Skeletal muscle satellite cell (primary cell): ENCODE results near the gene KIF5A.
"Not testable (repeated sequence)": the region's sequence is repeated elsewhere in the genome, so short reads cannot be mapped to it uniquely, and the experiment has no call there.

ENCODE experiments used
- H3K27me3 ChIP-seq: 2 replicates; pipeline ENCODE4 v1.7.0; 2013; ENCODE audit warnings: low read length; ENCODE audit not compliant: control insufficient read depth, insufficient read depth
- H3K36me3 ChIP-seq: 2 replicates; pipeline ENCODE4 v1.7.0; 2013; ENCODE audit warnings: mild to moderate bottlenecking, control low read depth, low read length; ENCODE audit not compliant: insufficient read depth
- H3K4me1 ChIP-seq: 2 replicates; pipeline ENCODE4 v1.7.0; 2013; ENCODE audit warnings: low read length; ENCODE audit not compliant: control insufficient read depth, insufficient read depth
- H3K4me2 ChIP-seq: 2 replicates; pipeline ENCODE4 v1.7.0; 2013; ENCODE audit warnings: mild to moderate bottlenecking, low read length
- H3K4me3 ChIP-seq: 2 replicates; pipeline ENCODE4 v1.7.0; 2013; ENCODE audit warnings: low read length
- H3K9ac ChIP-seq: 2 replicates; pipeline ENCODE4 v1.7.0; 2013; ENCODE audit warnings: mild to moderate bottlenecking, low read depth, low read length, moderate library complexity
- H3K9me3 ChIP-seq: replicated peaks from 2 replicates; pipeline ENCODE4 v1.7.0; 2013; ENCODE audit warnings: mild to moderate bottlenecking, control low read depth, low read length

Gene KIF5A

DNA sequence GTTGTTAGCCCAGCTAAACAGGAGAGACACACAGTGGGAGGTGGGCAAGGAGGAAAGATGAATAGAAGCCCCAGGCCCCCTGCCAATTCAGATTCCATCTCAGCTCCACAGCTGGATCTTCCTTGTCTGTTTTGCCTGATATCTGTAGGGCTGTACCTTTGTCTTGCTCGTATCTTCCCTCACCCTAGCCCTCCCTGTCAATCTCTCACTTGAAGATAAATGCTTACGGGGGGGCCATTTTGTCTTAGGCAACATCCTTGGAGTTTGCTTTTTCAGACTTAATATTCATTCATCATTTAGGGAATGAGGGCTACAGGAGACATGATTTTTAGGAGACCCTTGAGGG is 2.4 kb downstream of the KIF5A start:
- no peak overlapping the region for H3K4me2 ChIP-seq
- no peak overlapping the region for H3K9ac ChIP-seq
- H3K4me3 ChIP-seq = no peak overlapping the region
- peaks cover 50% of the 10 kb centered on the region for H3K27me3 ChIP-seq
- H3K4me1 ChIP-seq = peaks cover 12% of the 10 kb centered on the region
- H3K9me3 ChIP-seq = no peaks in the 10 kb centered on the region
- no peaks in the 10 kb centered on the region for H3K36me3 ChIP-seq

DNA sequence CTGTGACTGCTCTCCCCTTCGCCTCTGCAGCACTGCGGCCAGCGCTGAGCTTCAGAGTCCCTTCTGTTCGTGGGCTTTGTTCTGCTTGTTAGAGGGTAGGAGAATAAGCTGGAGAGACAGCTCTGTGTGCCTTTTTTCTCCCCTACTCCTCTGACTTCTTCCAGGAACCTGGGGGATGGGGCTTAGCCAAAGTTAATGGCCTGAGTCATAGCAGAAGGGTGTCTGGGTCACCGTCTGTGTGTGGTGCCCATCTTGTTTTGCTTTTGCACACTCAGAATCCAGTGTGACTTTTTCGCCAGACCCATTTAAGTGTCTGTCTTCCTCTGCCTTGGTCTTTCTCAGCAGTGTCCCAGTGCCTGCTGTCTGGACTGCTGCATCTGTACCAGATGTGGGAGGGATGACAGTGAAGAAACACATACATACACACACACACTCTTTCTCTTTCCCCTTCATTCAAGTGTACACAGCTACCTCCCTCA is 3.0 kb downstream of the KIF5A start:
- H3K4me3 ChIP-seq = no peak overlapping the region
- H3K4me1 ChIP-seq = peaks cover 12% of the 10 kb centered on the region
- H3K9me3 ChIP-seq = no peaks in the 10 kb centered on the region
- H3K9ac ChIP-seq = no peak overlapping the region
- no peak overlapping the region for H3K4me2 ChIP-seq
- H3K36me3 ChIP-seq = no peaks in the 10 kb centered on the region
- H3K27me3 ChIP-seq = peaks cover 50% of the 10 kb centered on the region

DNA sequence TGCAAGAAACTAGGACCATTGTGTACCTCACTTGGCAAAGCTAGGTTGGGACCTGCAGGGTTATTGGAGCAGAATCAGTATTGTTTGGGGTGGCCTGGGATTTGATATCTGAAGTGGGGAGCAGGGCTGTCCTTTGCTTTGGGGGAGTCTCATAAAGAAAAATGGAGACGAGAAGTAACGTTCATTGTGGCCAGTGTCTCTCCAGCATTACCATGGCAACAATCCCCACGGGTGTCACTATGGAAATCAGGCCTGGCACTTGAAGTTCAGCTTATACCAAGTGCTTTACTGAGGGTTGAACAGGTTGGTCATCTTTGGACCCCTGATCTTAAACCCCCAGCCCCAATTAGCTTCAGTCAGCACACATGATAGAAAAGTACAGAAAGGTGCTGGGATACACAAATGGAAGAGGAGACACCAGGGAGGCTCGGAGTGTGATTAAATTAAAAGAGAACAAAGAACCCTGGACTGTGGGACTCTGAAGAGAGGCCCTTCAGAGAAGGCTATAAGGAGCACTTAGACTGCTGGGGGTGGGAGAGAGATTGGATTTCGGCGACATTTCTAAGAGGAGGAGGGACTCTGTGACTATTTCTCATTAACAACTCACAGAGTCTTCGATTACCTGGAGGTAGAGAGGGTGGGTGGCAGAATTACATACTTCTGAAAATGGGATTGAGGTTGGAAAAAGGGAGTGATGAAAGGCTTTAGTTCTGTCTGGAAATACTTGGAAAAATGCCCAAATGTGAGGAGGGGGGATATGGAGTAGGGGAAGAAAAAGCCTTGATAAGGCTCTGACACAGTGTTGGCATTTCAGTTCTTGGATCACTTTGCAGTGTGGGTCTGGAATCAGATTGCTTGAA is 3.7 kb downstream of the KIF5A start:
- Histone ChIP-seq H3K9ac (no peak overlapping the region), H3K4me1 (peaks cover 12% of the 10 kb centered on the region), H3K36me3 (no peaks in the 10 kb centered on the region), H3K4me3 (no peak overlapping the region), H3K9me3 (no peaks in the 10 kb centered on the region), H3K4me2 (no peak overlapping the region), H3K27me3 (peaks cover 46% of the 10 kb centered on the region)

DNA sequence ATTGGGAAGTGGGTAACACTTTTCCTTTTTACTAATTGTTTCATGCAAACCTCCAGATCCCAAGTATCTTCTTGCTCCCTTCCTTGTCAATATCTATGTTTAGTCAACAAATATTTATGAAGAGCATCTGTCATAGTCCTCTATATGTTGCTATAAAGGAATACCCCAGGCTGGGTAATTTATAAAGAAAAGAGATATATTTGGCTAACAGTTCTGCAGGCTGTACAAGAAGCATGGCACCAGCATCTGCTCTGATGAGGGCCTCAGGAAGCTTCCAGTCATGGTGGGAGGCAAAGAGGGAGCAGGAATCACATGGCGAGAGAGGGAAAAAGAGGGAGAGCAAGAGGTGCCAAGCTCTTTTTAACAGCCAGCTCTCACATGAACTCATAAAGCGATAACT is 4.6 kb downstream of the KIF5A start:
- Histone ChIP-seq H3K9ac (no peak overlapping the region), H3K36me3 (no peaks in the 10 kb centered on the region), H3K9me3 (no peaks in the 10 kb centered on the region), H3K4me3 (no peak overlapping the region), H3K27me3 (peaks cover 37% of the 10 kb centered on the region), H3K4me1 (peaks cover 12% of the 10 kb centered on the region), H3K4me2 (no peak overlapping the region)

DNA sequence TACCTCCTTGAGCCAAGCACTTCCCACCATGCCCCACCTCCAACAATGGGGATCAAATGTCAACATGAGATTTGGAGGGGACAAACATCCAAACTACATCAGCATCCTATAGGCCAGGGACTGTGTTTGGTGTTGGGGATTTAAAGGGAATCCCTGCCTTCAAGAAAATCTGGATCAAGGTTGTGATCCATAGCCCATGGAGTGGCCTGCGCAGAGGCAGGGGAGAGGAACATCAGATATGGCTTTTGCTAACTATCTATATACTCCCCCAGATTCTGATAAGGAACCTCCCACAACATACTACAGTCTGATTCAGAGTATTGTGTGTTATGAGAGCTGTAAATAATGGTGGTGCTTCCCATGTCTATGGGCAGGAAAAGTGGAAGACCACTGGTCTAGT is 5.1 kb downstream of the KIF5A start:
- no peaks in the 10 kb centered on the region for H3K9me3 ChIP-seq
- H3K4me3 ChIP-seq = no peak overlapping the region
- H3K9ac ChIP-seq = no peak overlapping the region
- H3K36me3 ChIP-seq = no peaks in the 10 kb centered on the region
- no peak overlapping the region for H3K4me2 ChIP-seq
- H3K4me1 ChIP-seq = peaks cover 10% of the 10 kb centered on the region
- peaks cover 35% of the 10 kb centered on the region for H3K27me3 ChIP-seq

DNA sequence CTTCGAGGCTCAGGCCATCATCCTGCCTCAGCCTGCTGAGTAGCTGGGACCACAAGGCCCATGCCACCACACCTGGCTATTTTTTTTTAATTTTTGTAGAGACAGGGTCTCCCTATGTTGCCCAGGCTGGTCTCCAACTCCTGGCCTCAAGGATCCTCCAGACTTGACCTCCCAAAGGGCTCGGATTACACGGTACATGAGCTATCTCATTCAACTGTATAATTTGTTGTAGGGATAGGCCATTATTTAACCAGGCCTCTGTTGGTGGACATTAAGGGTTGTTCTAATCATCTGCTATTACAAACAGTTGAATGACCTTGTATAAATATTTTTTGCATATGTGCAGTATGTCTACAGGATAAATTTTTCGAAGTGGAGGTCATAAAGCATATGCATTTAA is 9.0 kb downstream of the KIF5A start:
- Histone ChIP-seq H3K9me3 (no peaks in the 10 kb centered on the region), H3K4me3 (no peak overlapping the region), H3K4me1 (no peaks in the 10 kb centered on the region), H3K4me2 (no peak overlapping the region), H3K27me3 (peaks cover 22% of the 10 kb centered on the region), H3K9ac (no peak overlapping the region), H3K36me3 (no peaks in the 10 kb centered on the region)

DNA sequence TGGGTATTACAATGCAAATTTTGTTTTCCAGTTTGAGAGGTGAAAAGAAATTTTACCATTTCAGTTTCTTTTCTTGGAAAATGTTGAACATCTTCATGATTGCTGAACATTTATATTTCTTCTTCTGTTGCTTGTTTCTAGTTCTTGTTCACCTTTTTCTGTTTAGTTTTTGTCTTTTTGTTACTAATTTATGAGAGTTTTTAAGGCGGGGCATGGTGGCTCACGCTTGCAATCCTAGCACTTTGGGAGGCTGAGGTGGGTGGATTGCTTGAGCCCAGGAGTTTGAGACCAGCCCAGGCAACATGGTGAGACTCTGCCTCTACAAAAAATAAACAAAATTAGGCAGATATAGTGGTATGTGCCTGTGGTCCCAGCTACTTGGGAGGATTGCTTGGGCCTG is 10.7 kb downstream of the KIF5A start:
- Histone ChIP-seq H3K36me3 (no peaks in the 10 kb centered on the region), H3K4me1 (no peaks in the 10 kb centered on the region), H3K4me2 (no peak overlapping the region), H3K4me3 (no peak overlapping the region), H3K9me3 (no peaks in the 10 kb centered on the region), H3K27me3 (peaks cover 25% of the 10 kb centered on the region), H3K9ac (no peak overlapping the region)

DNA sequence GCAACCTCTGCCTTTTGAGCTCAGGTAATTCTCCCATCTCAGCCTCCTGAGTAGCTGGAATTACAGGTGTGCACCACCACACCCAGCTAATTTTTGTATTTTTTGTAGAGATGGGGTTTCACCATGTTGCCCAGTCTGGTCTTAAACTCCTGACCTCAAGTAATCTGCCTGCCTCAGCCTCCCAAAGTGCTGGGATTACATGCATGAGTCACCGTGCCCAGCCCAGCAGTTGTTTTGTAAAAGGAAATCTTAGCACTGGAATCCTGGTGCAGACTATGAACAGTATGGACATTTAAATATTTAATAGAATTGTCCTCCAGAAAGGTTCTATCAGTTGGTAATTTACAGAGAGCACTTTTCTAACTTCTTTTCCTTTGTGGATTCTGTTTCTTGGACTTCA is 11.3 kb downstream of the KIF5A start:
- not testable (repeated sequence) for H3K4me2 ChIP-seq, H3K36me3 ChIP-seq, H3K4me3 ChIP-seq, H3K4me1 ChIP-seq, H3K9ac ChIP-seq, H3K9me3 ChIP-seq
- H3K27me3 ChIP-seq = peaks cover 25% of the 10 kb centered on the region

DNA sequence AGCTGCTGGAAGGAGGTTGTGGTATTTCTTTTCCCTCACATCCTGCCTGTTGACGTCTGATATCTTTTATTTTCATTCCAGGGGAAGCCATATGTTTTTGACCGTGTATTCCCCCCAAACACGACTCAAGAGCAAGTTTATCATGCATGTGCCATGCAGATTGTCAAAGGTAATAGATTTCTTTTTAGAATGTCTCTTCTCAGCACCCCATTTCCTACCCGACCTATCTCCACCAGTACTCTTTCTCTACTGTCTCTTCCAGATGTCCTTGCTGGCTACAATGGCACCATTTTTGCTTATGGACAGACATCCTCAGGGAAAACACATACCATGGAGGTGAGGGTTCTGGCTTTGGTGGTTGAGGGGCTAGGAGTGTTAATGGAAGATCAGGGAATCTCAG is 13.5 kb downstream of the KIF5A start:
- Histone ChIP-seq H3K9ac (no peak overlapping the region), H3K4me2 (no peak overlapping the region), H3K4me1 (no peaks in the 10 kb centered on the region), H3K4me3 (no peak overlapping the region), H3K9me3 (no peaks in the 10 kb centered on the region), H3K27me3 (peaks cover 25% of the 10 kb centered on the region), H3K36me3 (no peaks in the 10 kb centered on the region)

DNA sequence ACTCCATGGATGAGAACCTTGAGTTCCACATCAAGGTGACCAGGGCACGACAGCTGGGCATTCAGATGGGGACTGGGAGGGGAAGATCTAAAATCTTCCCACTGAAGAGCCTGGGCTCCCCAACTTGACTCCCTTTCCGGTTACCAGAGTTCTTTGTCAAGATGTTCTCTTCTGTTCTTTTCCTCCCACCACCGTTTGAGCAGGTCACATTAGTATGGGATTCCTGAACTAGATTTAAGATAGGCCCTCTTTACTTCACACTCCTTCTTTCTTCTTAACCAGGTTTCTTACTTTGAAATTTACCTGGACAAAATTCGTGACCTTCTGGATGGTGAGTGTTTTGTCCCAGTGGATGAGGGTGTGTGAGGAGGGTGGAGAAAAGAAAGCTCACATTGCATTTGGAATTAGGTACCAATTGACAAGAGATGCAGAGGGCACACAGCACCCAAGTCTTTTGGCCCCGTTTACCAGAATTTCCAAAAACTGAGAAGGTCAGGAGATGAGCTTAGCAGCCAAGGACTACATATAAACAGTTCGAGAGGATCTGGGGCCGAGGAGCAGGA is 14.4 kb downstream of the KIF5A start:
- Histone ChIP-seq H3K9me3 (no peaks in the 10 kb centered on the region), H3K4me2 (no peak overlapping the region), H3K4me1 (no peaks in the 10 kb centered on the region), H3K27me3 (peaks cover 27% of the 10 kb centered on the region), H3K9ac (no peak overlapping the region), H3K4me3 (no peak overlapping the region), H3K36me3 (no peaks in the 10 kb centered on the region)

DNA sequence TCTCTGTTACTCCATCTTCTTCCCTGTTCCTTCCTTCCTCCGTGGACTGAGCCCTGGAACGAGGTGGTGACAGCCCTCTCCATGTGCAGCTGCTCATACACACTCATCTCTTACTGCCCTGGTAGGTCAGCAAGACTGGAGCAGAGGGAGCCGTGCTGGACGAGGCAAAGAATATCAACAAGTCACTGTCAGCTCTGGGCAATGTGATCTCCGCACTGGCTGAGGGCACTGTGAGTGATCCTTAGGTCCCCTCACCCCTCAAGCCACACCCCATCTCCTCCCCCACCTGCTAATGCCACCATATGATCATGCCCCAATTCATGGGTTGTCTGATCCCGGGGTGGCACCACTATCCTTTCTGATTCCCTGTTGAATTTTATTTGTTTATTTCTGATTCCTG is 19.0 kb downstream of the KIF5A start:
- H3K27me3 ChIP-seq = peaks cover 32% of the 10 kb centered on the region
- no peaks in the 10 kb centered on the region for H3K4me1 ChIP-seq
- no peak overlapping the region for H3K4me3 ChIP-seq
- no peak overlapping the region for H3K4me2 ChIP-seq
- no peak overlapping the region for H3K9ac ChIP-seq
- H3K36me3 ChIP-seq = no peaks in the 10 kb centered on the region
- no peaks in the 10 kb centered on the region for H3K9me3 ChIP-seq

DNA sequence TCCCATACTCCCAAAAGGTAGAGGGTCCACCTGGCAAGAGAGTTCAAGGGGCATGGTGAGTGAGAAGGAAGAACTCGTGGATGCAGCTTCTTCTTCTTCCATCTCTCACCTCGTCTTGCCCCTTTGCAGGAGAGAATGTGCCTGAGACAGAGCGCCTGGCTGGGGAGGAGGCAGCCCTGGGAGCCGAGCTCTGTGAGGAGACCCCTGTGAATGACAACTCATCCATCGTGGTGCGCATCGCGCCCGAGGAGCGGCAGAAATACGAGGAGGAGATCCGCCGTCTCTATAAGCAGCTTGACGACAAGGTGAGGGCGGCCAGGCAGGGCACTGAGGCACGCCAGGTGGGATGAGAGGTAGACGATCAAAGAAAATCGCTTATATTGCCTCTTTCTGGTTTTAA is 20.0 kb downstream of the KIF5A start:
- Histone ChIP-seq H3K9ac (no peak overlapping the region), H3K36me3 (no peaks in the 10 kb centered on the region), H3K4me3 (no peak overlapping the region), H3K4me1 (no peaks in the 10 kb centered on the region), H3K4me2 (no peak overlapping the region), H3K27me3 (peaks cover 23% of the 10 kb centered on the region), H3K9me3 (no peaks in the 10 kb centered on the region)
